Measurements from ENCODE around the gene ANKS3.

DNA sequence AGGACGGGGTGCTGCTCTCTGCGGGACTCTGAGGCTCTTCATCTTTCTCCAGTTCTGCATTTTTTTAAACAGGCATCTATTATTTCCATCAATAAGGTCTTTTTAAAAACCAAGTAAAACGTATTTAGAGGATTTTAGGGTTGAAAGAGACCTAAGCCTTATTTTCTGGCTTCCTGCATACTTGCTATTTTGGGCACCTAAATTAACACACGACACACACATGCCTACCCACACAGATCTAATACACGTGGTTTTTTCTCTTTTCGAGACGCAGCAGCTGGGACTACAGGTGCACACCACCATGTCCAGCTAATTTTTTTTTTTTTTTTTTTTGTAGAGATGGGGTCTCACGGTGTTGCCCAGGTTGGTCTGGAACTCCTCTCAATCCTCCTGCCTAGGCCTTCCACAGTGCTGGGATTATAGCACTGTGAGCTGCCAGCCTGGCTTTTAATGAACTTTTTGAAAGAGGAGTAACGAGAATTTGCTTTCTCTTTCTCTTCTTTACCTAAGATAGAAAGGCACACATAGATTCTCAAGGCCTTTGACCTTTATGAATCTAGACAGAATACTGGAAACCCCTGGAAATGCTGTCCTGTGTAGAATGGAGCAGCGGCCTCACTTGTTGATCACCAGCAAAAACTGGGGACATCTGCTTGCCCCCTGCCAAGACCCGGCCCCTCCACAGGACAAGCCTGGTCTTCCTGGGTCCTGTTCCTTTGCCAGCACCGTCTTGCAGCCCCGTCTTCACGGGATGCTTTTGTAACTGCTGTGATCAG lies 14.0 kb upstream of the ANKS3 start:
- TF ChIP-seq, protein P1, sequence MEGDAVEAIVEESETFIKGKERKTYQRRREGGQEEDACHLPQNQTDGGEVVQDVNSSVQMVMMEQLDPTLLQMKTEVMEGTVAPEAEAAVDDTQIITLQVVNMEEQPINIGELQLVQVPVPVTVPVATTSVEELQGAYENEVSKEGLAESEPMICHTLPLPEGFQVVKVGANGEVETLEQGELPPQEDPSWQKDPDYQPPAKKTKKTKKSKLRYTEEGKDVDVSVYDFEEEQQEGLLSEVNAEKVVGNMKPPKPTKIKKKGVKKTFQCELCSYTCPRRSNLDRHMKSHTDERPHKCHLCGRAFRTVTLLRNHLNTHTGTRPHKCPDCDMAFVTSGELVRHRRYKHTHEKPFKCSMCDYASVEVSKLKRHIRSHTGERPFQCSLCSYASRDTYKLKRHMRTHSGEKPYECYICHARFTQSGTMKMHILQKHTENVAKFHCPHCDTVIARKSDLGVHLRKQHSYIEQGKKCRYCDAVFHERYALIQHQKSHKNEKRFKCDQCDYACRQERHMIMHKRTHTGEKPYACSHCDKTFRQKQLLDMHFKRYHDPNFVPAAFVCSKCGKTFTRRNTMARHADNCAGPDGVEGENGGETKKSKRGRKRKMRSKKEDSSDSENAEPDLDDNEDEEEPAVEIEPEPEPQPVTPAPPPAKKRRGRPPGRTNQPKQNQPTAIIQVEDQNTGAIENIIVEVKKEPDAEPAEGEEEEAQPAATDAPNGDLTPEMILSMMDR (IDR thresholded peaks at IDR 0.05): no peak
- no peak for TF ChIP-seq EZH2 (IDR thresholded peaks at IDR 0.05; ENCODE audit: borderline replicate concordance, insufficient read depth, low read depth, low read length, poor library complexity, severe bottlenecking)
